Loucy (cell line): ENCODE measurements around the gene NFIL3.
"Not testable (repeated sequence)": the region's sequence is repeated elsewhere in the genome, so short reads cannot be mapped to it uniquely, and the experiment has no call there.

ENCODE experiments used
- H2AFZ ChIP-seq: fragments of 200-600 bp; sonication (generic); 2 replicates; pipeline ENCODE4 v1.6.0; 2016; ENCODE audit warnings: antibody characterized with exemption, mild to moderate bottlenecking, low read length, moderate library complexity
- H3F3A ChIP-seq: fragments of 200-600 bp; 2 replicates; pipeline ENCODE4 v1.6.0; 2016; ENCODE audit warnings: antibody characterized with exemption, low read depth, mild to moderate bottlenecking
- H3K27me3 ChIP-seq: fragments of 200-600 bp; sonication (generic); 2 replicates; pipeline ENCODE4 v1.6.1; 2014; ENCODE audit warnings: low read length, mild to moderate bottlenecking; ENCODE audit not compliant: insufficient read depth, poor library complexity, severe bottlenecking
- H3K36me3 ChIP-seq: fragments of 200-600 bp; sonication (generic); 2 replicates; pipeline ENCODE4 v1.6.1; 2016; ENCODE audit warnings: low read length; ENCODE audit not compliant: insufficient read depth
- H3K4me1 ChIP-seq: fragments of 200-600 bp; sonication (generic); 2 replicates; pipeline ENCODE4 v1.5.1; 2014; ENCODE audit warnings: low read length, mild to moderate bottlenecking; ENCODE audit not compliant: insufficient read depth, poor library complexity, severe bottlenecking
- H3K4me2 ChIP-seq: fragments of 200-600 bp; sonication (generic); 2 replicates; pipeline ENCODE4 v1.6.0; 2014; ENCODE audit warnings: antibody characterized with exemption, low read length, low read depth, mild to moderate bottlenecking; ENCODE audit not compliant: poor library complexity, severe bottlenecking
- H3K4me3 ChIP-seq: fragments of 200-600 bp; sonication (generic); 2 replicates; pipeline ENCODE4 v1.5.1; 2014; ENCODE audit warnings: low read length, mild to moderate bottlenecking, mixed read lengths; ENCODE audit not compliant: poor library complexity, severe bottlenecking
- H3K79me2 ChIP-seq: fragments of 200-600 bp; sonication (generic); 2 replicates; pipeline ENCODE4 v1.6.1; 2014; ENCODE audit warnings: low read length; ENCODE audit not compliant: insufficient read depth
- H3K9ac ChIP-seq: fragments of 200-600 bp; sonication (generic); 2 replicates; pipeline ENCODE4 v1.6.0; 2014; ENCODE audit warnings: mild to moderate bottlenecking, low read depth, low read length, moderate library complexity; ENCODE audit not compliant: poor library complexity, severe bottlenecking
- H3K9me2 ChIP-seq: fragments of 200-600 bp; sonication (generic); replicated peaks from 2 replicates; pipeline ENCODE4 v1.6.1; 2016; ENCODE audit warnings: low read depth, low read length, mixed read lengths
- H3K9me3 ChIP-seq: fragments of 200-600 bp; sonication (generic); 2 replicates; pipeline ENCODE4 v1.6.1; 2014; ENCODE audit warnings: mild to moderate bottlenecking, antibody characterized with exemption, low read length, low read depth; ENCODE audit not compliant: insufficient read depth
- H4K20me1 ChIP-seq: fragments of 200-600 bp; sonication (generic); 2 replicates; pipeline ENCODE4 v1.6.0; 2014; ENCODE audit warnings: antibody characterized with exemption, low read length, mild to moderate bottlenecking; ENCODE audit not compliant: insufficient read depth, poor library complexity, severe bottlenecking
- CTCF ChIP-seq: fragments of 200-600 bp; sonication (generic); conservative IDR thresholded peaks from 2 replicates; pipeline ENCODE4 v1.5.1; 2014; ENCODE audit warnings: mild to moderate bottlenecking, antibody characterized with exemption, low read length
- EZH2phosphoT487 ChIP-seq: fragments of 200-600 bp; IDR thresholded peaks from 2 replicates; pipeline ENCODE4 v1.6.1; 2018; ENCODE audit warnings: antibody characterized with exemption, mild to moderate bottlenecking, moderate library complexity, borderline replicate concordance

NFIL3 gene

GRCh38 chr9:91371894-91372293 lies 51.7 kb downstream of the NFIL3 start:
- H4K20me1 ChIP-seq: no peaks in the 10 kb centered on the region
- no peak overlapping the region for H3K4me2 ChIP-seq
- H2AFZ ChIP-seq: no peak overlapping the region
- H3K9me2 ChIP-seq: no peaks in the 10 kb centered on the region
- no peaks in the 10 kb centered on the region for H3K36me3 ChIP-seq
- no peaks in the 10 kb centered on the region for H3K79me2 ChIP-seq
- no peaks in the 10 kb centered on the region for H3F3A ChIP-seq
- TF ChIP-seq CTCF: no peak
- TF ChIP-seq EZH2phosphoT487: no peak
- H3K9me3 ChIP-seq: no peaks in the 10 kb centered on the region
- no peak overlapping the region for H3K9ac ChIP-seq
- no peaks in the 10 kb centered on the region for H3K27me3 ChIP-seq
- no peaks in the 10 kb centered on the region for H3K4me1 ChIP-seq
- no peak overlapping the region for H3K4me3 ChIP-seq

- H3K9me2 ChIP-seq, H3K9me3 ChIP-seq, H2AFZ ChIP-seq, H3K36me3 ChIP-seq, H3F3A ChIP-seq, H3K9ac ChIP-seq, H3K4me2 ChIP-seq, H4K20me1 ChIP-seq, H3K79me2 ChIP-seq, H3K4me1 ChIP-seq, H3K4me3 ChIP-seq, H3K27me3 ChIP-seq: not testable (repeated sequence)
Measured at GRCh38 chr9:91370006-91370405, 53.6 kb downstream of the NFIL3 start.

GRCh38 chr9:91364702-91365101 lies 58.9 kb downstream of the NFIL3 start:
- no peaks in the 10 kb centered on the region for H3K27me3 ChIP-seq
- peaks cover 11% of the 10 kb centered on the region for H4K20me1 ChIP-seq
- no peaks in the 10 kb centered on the region for H3K36me3 ChIP-seq

More at GRCh38 chr9:91364702-91365101, 58.9 kb downstream of the NFIL3 start:
- Histone ChIP-seq H3K4me2 (no peak overlapping the region), H3K9ac (no peak overlapping the region), H3F3A (no peaks in the 10 kb centered on the region), H2AFZ (no peak overlapping the region), H3K4me3 (no peak overlapping the region), H3K9me3 (peaks cover 5% of the 10 kb centered on the region; the same call in 1 of the 2 replicates), H3K4me1 (peaks cover 14% of the 10 kb centered on the region), H3K79me2 (peaks cover 19% of the 10 kb centered on the region), H3K9me2 (no peaks in the 10 kb centered on the region)
- TF ChIP-seq EZH2phosphoT487: no peak
- no peak for TF ChIP-seq CTCF
